ENCODE results near the gene SETBP1.

DNA sequence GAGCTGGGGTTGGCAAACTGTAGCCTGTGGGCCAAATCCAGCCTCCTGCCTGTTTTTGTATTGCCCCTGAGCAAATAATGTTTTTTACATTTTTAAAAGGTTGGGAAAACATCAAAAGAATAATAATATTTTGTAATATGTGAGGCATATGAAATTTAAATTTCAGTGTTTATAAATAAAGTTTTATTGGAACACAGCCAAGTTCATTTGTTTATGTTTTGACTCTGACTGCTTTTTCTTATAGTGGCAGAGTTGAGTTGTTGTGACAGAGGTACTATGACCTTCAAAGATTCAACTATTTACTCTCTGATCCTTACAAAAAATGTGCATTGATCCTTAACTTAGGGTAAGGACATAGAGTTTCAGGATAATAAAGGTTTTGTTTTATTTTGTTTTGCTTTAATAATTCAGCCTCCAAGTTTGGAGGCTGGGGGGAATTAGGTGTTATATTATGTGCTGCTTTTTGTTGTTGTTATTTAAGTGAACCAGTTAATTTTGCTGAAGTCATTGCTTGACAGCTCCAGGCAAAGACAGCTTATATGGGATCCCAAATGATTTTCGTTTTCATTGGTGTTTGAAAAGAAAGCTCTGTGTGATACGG, 24.5 kb downstream of the SETBP1 start:
- TF ChIP-seq POLR2AphosphoS5 (IDR thresholded peaks at IDR 0.05; ENCODE audit: borderline replicate concordance, low read depth, low read length) (no peak), EZH2 (IDR thresholded peaks at IDR 0.05) (no peak)

Measured in SK-N-MC (cell line).